ENCODE measurements around the gene VWA3B. TPM values are rescaled to one million over a fixed set of nuclear protein-coding genes. Genes with fewer than 3 reads are reported as not detected.
"Not testable (repeated sequence)": the region's sequence is repeated elsewhere in the genome, so short reads cannot be mapped to it uniquely, and the experiment has no call there.

VWA3B gene
- not detected for total RNA-seq
- total RNA-seq: 0 reads per million in 2 donors

GRCh38 chr2:98086491-98087446 is at the start of gene VWA3B:
Gene VWA3B (plus strand): TSS chr2:98087167. CDS start chr2:98093093, 5,926 bp downstream.
- H3K9me3 ChIP-seq (ENCODE audit: control insufficient read depth, low read length, poor library complexity, severe bottlenecking): no peaks in the 10 kb centered on the region
- DNase-seq (peak in 1 of 3 donors; percentile 12), ATAC-seq (peak; percentile 78)
- Mint-ChIP-seq H3K4me3 (peak within 1 kb of the TSS; percentile 82), H3K4me1 (peaks cover 13% of the 10 kb centered on the region), H3K27me3 (peaks cover 61% of the 10 kb centered on the region), H3K36me3 (ENCODE audit: low read depth) (peaks cover 12% of the 10 kb centered on the region), H3K27ac (no peak within 1 kb of the TSS)

GRCh38 chr2:98037206-98037605 is 49.8 kb upstream of the VWA3B start:
- DNase-seq: no peak
- no peak for ATAC-seq
- peaks cover 2% of the 10 kb centered on the region for H3K36me3 Mint-ChIP-seq (ENCODE audit: low read depth)

GRCh38 chr2:98037666-98038336 is 49.2 kb upstream of the VWA3B start:
- ATAC-seq: no peak
- peaks cover 3% of the 10 kb centered on the region for H3K4me1 Mint-ChIP-seq
- H3K27me3 Mint-ChIP-seq: peaks cover 13% of the 10 kb centered on the region

More at GRCh38 chr2:98037206-98037605, 49.8 kb upstream of the VWA3B start:
- H3K4me1 Mint-ChIP-seq: peaks cover 3% of the 10 kb centered on the region
- no peak overlapping the region for H3K4me3 Mint-ChIP-seq
- H3K9me3 ChIP-seq (ENCODE audit: control insufficient read depth, low read length, poor library complexity, severe bottlenecking): no peaks in the 10 kb centered on the region
- H3K27ac Mint-ChIP-seq: no peak overlapping the region
- H3K27me3 Mint-ChIP-seq: peaks cover 13% of the 10 kb centered on the region

GRCh38 chr2:98039085-98039756 is 47.7 kb upstream of the VWA3B start:
- Mint-ChIP-seq H3K4me1 (peaks cover under 1% of the 10 kb centered on the region), H3K4me3 (no peak overlapping the region), H3K27me3 (peaks cover 7% of the 10 kb centered on the region), H3K36me3 (ENCODE audit: low read depth) (peaks cover 2% of the 10 kb centered on the region), H3K27ac (no peak overlapping the region)
- ATAC-seq (no peak), DNase-seq (no peak)
- H3K9me3 ChIP-seq (ENCODE audit: control insufficient read depth, low read length, poor library complexity, severe bottlenecking): no peaks in the 10 kb centered on the region

More at GRCh38 chr2:98037666-98038336, 49.2 kb upstream of the VWA3B start:
- no peak overlapping the region for H3K4me3 Mint-ChIP-seq
- H3K27ac Mint-ChIP-seq: no peak overlapping the region
- no peak for DNase-seq
- no peaks in the 10 kb centered on the region for H3K9me3 ChIP-seq (ENCODE audit: control insufficient read depth, low read length, poor library complexity, severe bottlenecking)
- peaks cover 2% of the 10 kb centered on the region for H3K36me3 Mint-ChIP-seq (ENCODE audit: low read depth)

GRCh38 chr2:98040331-98040939 is 46.5 kb upstream of the VWA3B start:
- H3K9me3 ChIP-seq (ENCODE audit: control insufficient read depth, low read length, poor library complexity, severe bottlenecking): no peaks in the 10 kb centered on the region
- Mint-ChIP-seq H3K4me3 (no peak overlapping the region), H3K27ac (no peak overlapping the region), H3K27me3 (peaks cover 6% of the 10 kb centered on the region), H3K36me3 (ENCODE audit: low read depth) (peaks cover 2% of the 10 kb centered on the region), H3K4me1 (no peaks in the 10 kb centered on the region)
- no peak for ATAC-seq
- DNase-seq: no peak

GRCh38 chr2:98043101-98043500 is 43.9 kb upstream of the VWA3B start:
- no peak overlapping the region for H3K27ac Mint-ChIP-seq

GRCh38 chr2:98044730-98045129 is 42.2 kb upstream of the VWA3B start:
- H3K27me3 Mint-ChIP-seq; DNase-seq; H3K4me3 Mint-ChIP-seq; H3K4me1 Mint-ChIP-seq; H3K9me3 ChIP-seq (ENCODE audit: control insufficient read depth, low read length, poor library complexity, severe bottlenecking); H3K36me3 Mint-ChIP-seq (ENCODE audit: low read depth); H3K27ac Mint-ChIP-seq; ATAC-seq: not testable (repeated sequence)

More at GRCh38 chr2:98043101-98043500, 43.9 kb upstream of the VWA3B start:
- DNase-seq (no peak), ATAC-seq (no peak)
- peaks cover 6% of the 10 kb centered on the region for H3K27me3 Mint-ChIP-seq
- H3K9me3 ChIP-seq (ENCODE audit: control insufficient read depth, low read length, poor library complexity, severe bottlenecking): no peaks in the 10 kb centered on the region
- H3K4me1 Mint-ChIP-seq: no peaks in the 10 kb centered on the region
- H3K4me3 Mint-ChIP-seq: no peak overlapping the region
- peaks cover 5% of the 10 kb centered on the region for H3K36me3 Mint-ChIP-seq (ENCODE audit: low read depth)

GRCh38 chr2:98050070-98050469 is 36.9 kb upstream of the VWA3B start:
- H3K36me3 Mint-ChIP-seq (ENCODE audit: low read depth): peaks cover 3% of the 10 kb centered on the region
- no peak for ATAC-seq
- peaks cover 4% of the 10 kb centered on the region for H3K27me3 Mint-ChIP-seq
- H3K4me1 Mint-ChIP-seq: peaks cover under 1% of the 10 kb centered on the region
- no peak overlapping the region for H3K27ac Mint-ChIP-seq
- H3K9me3 ChIP-seq (ENCODE audit: control insufficient read depth, low read length, poor library complexity, severe bottlenecking): no peaks in the 10 kb centered on the region
- no peak for DNase-seq
- H3K4me3 Mint-ChIP-seq: no peak overlapping the region

GRCh38 chr2:98058191-98058975 is 28.6 kb upstream of the VWA3B start:
- Mint-ChIP-seq H3K36me3 (ENCODE audit: low read depth) (peaks cover 3% of the 10 kb centered on the region), H3K4me3 (no peak overlapping the region), H3K27me3 (no peaks in the 10 kb centered on the region), H3K4me1 (peaks cover 2% of the 10 kb centered on the region), H3K27ac (no peak overlapping the region)
- ATAC-seq (no peak), DNase-seq (no peak)
- H3K9me3 ChIP-seq (ENCODE audit: control insufficient read depth, low read length, poor library complexity, severe bottlenecking): no peaks in the 10 kb centered on the region

GRCh38 chr2:98060277-98060676 is 26.7 kb upstream of the VWA3B start:
- ATAC-seq: no peak
- Mint-ChIP-seq H3K27me3 (peaks cover 9% of the 10 kb centered on the region), H3K4me1 (no peaks in the 10 kb centered on the region), H3K36me3 (ENCODE audit: low read depth) (peaks cover 2% of the 10 kb centered on the region), H3K4me3 (no peak overlapping the region), H3K27ac (no peak overlapping the region)
- H3K9me3 ChIP-seq (ENCODE audit: control insufficient read depth, low read length, poor library complexity, severe bottlenecking): no peaks in the 10 kb centered on the region
- no peak for DNase-seq

- no peak for DNase-seq
- Mint-ChIP-seq H3K27ac (no peak overlapping the region), H3K4me1 (no peaks in the 10 kb centered on the region), H3K36me3 (ENCODE audit: low read depth) (peaks cover 2% of the 10 kb centered on the region), H3K27me3 (peaks cover 22% of the 10 kb centered on the region), H3K4me3 (no peak overlapping the region)
- H3K9me3 ChIP-seq (ENCODE audit: control insufficient read depth, low read length, poor library complexity, severe bottlenecking): no peaks in the 10 kb centered on the region
- ATAC-seq: no peak
Measured at GRCh38 chr2:98063291-98063854, 23.6 kb upstream of the VWA3B start.

- Mint-ChIP-seq H3K36me3 (ENCODE audit: low read depth) (peaks cover 2% of the 10 kb centered on the region), H3K4me3 (no peak overlapping the region), H3K4me1 (no peaks in the 10 kb centered on the region), H3K27ac (no peak overlapping the region), H3K27me3 (peaks cover 30% of the 10 kb centered on the region)
- no peaks in the 10 kb centered on the region for H3K9me3 ChIP-seq (ENCODE audit: control insufficient read depth, low read length, poor library complexity, severe bottlenecking)
- ATAC-seq (no peak), DNase-seq (no peak)
Measured at GRCh38 chr2:98065808-98066207, 21.2 kb upstream of the VWA3B start.
